EL (cell line): ENCODE data around the gene ERVMER34-1.

Experiments used
- DNase-seq: peaks from one replicate; pipeline ENCODE4 v3.0.0-alpha.2; 2016

Gene ERVMER34-1

GRCh38 chr4:52750819-52751486 is at the start of gene ERVMER34-1:
ERVMER34-1 (minus strand) TSS chr4:52751425; CDS start chr4:52745520, 5,905 bp downstream.
- peak; percentile 33 for DNase-seq

GRCh38 chr4:52799813-52800212 is 48.6 kb upstream of the ERVMER34-1 start:
- DNase-seq, result no peak

GRCh38 chr4:52795533-52795932 is 44.3 kb upstream of the ERVMER34-1 start:
- no peak for DNase-seq

GRCh38 chr4:52791936-52792335 is 40.7 kb upstream of the ERVMER34-1 start:
- DNase-seq, result no peak

GRCh38 chr4:52789774-52790173 is 38.5 kb upstream of the ERVMER34-1 start:
- DNase-seq, result no peak

- DNase-seq, result no peak
These were observed 37.6 kb upstream of the ERVMER34-1 start for GRCh38 chr4:52788806-52789205.

- DNase-seq, result no peak
These were observed 31.8 kb upstream of the ERVMER34-1 start for GRCh38 chr4:52783069-52783468.

- DNase-seq, result peak; percentile 6
These were observed 29.6 kb upstream of the ERVMER34-1 start for GRCh38 chr4:52780617-52781354.

GRCh38 chr4:52780206-52780605 is 29.0 kb upstream of the ERVMER34-1 start:
- peak; percentile 7 for DNase-seq

- DNase-seq, result no peak
These were observed 9.0 kb upstream of the ERVMER34-1 start for GRCh38 chr4:52760256-52760655.

- DNase-seq, result no peak
These were observed 4.2 kb upstream of the ERVMER34-1 start for GRCh38 chr4:52755426-52755825.

- no peak for DNase-seq
These were observed 1.7 kb upstream of the ERVMER34-1 start for GRCh38 chr4:52752936-52753335.

- DNase-seq, result no peak
These were observed 274 bp upstream of the ERVMER34-1 start for GRCh38 chr4:52751487-52751911.

GRCh38 chr4:52750213-52750612 is 1.0 kb downstream of the ERVMER34-1 start:
- no peak for DNase-seq

- DNase-seq, result no peak
These were observed 2.8 kb downstream of the ERVMER34-1 start for GRCh38 chr4:52748432-52748831.

GRCh38 chr4:52744588-52744987 is 6.6 kb downstream of the ERVMER34-1 start:
- no peak for DNase-seq

- DNase-seq, result no peak
These were observed 7.7 kb downstream of the ERVMER34-1 start for GRCh38 chr4:52743444-52744019.

GRCh38 chr4:52729586-52729985 is 21.6 kb downstream of the ERVMER34-1 start:
- DNase-seq, result no peak

- no peak for DNase-seq
These were observed 22.5 kb downstream of the ERVMER34-1 start for GRCh38 chr4:52728691-52729240.

- DNase-seq, result no peak
These were observed 24.2 kb downstream of the ERVMER34-1 start for GRCh38 chr4:52726826-52727580.

- DNase-seq, result peak; percentile 97
These were observed 29.0 kb downstream of the ERVMER34-1 start for GRCh38 chr4:52721968-52722815.

GRCh38 chr4:52718123-52718522 is 33.1 kb downstream of the ERVMER34-1 start:
- peak; percentile 42 for DNase-seq
